NCI-H1092 (cell line): ENCODE measurements around the gene PTHLH.

Source experiments
- DNase-seq: peaks from one replicate; lab custom pipeline; 2025; lab: John Stamatoyannopoulos, UW

Gene PTHLH

DNA sequence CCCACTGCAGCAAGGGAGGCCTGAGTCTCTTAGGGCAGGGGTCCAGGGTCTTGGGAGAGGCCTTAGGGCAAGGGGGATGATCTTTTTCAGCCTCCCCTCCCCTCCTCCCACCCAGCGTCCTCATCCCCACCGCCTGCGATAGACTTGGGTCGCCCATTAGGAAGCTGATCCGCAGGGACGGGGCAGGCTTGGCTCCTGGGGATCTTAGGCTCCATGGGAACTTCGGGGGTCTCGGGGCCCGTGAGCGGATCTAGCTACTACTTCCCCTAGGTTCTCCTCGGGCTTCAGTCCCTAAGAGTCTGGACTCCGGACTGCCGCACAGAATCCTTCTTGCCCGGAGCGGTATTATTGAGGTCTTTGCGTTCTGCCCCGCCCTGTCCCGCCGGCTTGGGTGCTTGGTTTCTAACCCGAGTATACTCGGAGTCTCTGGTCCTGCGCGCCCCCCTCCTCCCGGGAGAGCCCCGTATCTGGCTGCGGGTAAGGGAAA, 2.2 kb upstream of the PTHLH start:
- no peak for DNase-seq

- DNase-seq, result no peak
These were observed 956 bp upstream of the PTHLH start for GRCh38 chr12:27973487-27973890.

GRCh38 chr12:27971606-27972005, 927 bp downstream of the PTHLH start:
- no peak for DNase-seq

- DNase-seq, result no peak
These were observed 1.4 kb downstream of the PTHLH start for GRCh38 chr12:27971121-27971489.

DNA sequence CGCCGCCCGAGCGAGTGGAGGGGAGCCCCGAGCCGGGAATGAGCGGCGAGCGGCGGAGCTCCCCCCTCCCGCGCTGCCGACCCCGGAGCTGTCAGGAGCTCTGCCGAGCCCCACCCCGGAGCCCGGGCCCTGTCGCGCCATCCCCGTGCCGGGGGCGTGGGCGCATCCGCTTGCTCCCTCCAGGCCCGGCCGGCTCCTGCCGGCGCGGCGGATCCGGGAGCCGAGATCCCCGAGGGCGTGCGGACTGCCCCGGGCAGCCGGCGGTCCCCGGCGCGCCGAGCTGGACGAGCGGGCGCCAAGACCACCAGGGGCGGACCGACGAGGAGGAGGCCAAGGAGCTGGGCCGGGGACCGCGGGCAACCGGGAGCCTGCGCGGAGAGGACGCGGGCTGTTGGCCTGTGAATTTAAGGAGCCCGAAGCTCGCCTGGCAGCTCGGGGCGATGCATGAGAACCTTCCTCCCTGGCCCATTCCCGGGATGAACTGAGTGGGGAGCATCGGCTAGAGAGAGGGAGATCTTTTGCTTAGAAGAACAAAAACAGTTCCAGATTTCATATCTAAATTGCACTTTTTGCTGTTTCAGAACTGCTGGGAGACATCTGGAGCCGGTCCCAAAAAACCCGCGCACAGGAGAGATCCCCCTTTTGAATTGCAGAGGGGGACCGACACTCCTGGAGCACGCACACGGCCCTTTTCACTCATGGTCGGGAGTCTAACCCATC, 2.0 kb downstream of the PTHLH start:
- no peak for DNase-seq

DNA sequence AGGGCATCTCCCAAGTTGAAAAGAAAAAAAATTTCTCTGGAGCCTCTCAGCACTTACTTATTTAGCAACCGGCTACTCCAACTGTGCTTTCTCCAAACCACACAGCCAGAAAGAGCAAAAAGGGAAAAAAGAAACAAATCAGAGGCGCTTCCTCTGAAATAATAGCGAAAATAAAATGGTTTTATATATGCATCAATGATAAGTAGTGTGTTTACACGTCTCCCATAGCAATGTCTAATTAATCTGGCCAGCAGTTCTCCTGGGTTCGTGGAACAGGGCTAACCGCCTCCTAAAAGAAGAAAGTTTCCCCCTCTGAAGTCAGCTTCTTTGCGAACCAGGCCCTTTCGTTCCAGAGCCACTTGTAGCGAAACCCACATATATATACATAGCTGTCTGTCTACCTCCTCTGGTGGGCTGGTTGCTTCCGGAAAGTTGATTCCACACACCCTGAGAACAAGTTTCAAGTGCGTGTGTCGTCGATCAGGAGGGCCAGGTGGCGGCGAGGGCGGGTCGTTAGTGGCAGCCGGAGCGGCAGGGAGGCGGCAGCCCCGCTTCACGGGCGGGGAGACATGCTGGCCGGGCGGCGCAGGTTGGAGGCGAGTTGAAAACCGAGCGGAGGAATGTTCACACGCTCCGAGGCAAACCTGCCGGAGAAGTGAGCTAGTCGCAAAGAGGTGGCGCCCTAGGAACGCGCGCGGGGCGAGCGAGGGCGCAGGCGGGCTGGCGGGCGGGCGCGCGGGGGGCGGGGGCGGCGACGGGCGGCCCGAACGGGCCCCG, 2.7 kb downstream of the PTHLH start:
- no peak for DNase-seq

- no peak for DNase-seq
These were observed 3.4 kb downstream of the PTHLH start for GRCh38 chr12:27968972-27969623.

DNA sequence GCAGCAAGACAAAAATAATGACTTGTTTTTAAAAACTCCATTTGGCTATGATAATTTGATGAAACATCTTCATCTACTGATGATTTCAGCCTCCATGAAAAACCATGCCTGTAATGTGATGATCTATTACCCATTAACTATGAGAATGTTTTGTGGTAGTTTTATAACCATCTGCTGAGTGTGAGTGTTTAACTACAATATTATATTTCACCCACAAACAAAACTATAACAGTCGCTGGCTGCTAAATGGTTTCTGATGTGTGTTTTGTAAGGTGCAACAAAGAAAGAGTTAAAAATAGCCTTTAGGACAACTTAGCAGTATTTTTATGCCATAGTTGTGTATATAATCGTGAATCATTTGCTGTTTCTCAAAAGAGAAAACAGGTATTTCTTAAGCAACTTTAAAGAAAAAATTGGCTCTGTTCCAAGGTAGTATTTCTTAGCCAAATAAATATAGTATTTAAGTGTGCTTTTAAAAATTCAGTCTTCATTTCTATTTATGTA, 4.9 kb downstream of the PTHLH start:
- no peak for DNase-seq

- DNase-seq, result no peak
These were observed 5.7 kb downstream of the PTHLH start for GRCh38 chr12:27966870-27967269.

DNA sequence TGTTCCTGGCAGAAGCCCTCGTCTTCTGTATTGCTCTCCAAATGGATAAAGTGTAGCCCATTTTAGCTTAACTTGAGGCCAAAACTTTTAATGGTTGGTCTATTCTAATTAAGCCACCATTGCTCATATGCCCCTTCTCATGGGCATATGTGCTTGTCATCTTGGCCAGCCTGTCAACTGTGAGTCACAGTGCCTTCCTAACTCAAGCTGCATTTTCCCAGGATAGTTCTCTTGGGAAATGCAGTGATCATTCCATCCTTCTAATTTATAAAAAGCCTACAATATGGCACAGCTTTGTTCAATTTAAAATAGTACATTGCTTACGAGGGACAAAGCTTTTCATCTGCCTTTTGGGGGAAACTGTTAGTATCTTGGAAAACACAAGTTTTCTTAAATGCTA, 6.6 kb downstream of the PTHLH start:
- DNase-seq, result no peak

- DNase-seq, result no peak
These were observed 7.1 kb downstream of the PTHLH start for GRCh38 chr12:27965411-27965810.

- no peak for DNase-seq
These were observed 8.4 kb downstream of the PTHLH start for GRCh38 chr12:27964123-27964522.

DNA sequence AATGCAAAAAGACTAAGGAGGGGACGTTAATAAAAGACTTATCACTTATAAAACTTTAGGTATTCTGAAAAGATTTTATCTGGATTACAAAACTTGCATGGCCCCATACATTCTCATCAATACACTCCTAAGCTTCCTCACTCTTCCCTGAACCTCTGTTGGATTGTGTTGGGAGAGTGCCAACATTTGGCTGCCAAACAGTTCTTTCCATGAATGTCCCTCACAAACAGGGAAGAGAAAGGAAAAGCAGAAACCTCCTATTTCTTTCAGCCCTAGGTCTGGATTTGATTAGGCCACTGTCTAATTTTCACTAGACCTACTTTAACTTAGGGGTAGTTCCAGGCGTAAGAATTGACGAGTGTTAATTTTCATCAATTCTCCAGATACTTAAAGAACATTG, 11.7 kb downstream of the PTHLH start:
- DNase-seq, result no peak

- no peak for DNase-seq
These were observed 13.9 kb downstream of the PTHLH start for GRCh38 chr12:27958675-27959074.

GRCh38 chr12:27957366-27957765, 15.2 kb downstream of the PTHLH start:
- no peak for DNase-seq

- no peak for DNase-seq
These were observed 18.7 kb downstream of the PTHLH start for GRCh38 chr12:27953817-27954216.

GRCh38 chr12:27953348-27953747, 19.2 kb downstream of the PTHLH start:
- DNase-seq, result no peak

- no peak for DNase-seq
These were observed 20.0 kb downstream of the PTHLH start for GRCh38 chr12:27952510-27952909.

- no peak for DNase-seq
These were observed 20.6 kb downstream of the PTHLH start for GRCh38 chr12:27951898-27952297.

DNA sequence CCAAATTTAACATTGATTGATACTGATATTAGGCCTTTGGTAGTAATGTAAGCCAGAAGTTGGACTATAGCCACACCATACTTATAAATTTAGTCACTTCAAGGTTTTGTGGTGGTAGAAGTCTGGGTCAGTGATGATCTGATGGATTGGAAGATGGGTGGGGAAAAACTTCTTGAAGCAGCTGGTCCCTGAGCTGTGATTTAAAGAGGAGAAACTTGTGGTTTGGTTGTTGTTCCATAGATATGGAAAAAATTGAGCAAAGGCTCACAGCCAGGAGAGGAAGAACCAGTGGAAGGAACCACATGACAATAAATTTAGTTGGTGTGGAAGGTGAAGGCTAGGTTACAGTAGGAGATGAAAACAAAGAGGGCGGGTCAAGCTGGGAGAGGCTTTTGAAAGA, 26.1 kb downstream of the PTHLH start:
- DNase-seq, result no peak

GRCh38 chr12:27940756-27941402, 31.7 kb downstream of the PTHLH start:
- peak; percentile 54 for DNase-seq

DNA sequence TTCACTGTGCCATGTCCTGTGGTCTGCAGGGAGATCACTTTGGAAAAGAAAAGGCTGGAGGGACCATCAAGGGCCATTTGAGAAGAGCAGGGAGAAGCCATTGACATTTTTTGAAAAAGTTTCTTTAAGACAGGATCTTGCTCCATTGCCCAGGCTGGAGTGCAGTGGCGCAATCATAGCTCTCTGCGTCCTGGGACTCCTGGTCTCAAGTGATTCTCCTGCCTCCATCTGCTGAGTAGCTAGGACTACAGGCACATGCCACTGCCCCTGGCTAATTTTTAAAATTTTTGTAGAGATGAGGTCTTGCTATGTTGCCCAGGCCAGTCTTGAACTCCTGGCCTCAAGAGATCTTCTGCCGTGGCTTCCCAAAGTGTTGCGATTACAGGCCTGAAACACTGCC, 32.3 kb downstream of the PTHLH start:
- DNase-seq, result no peak
